SHP77 (cell line): Measurements from ENCODE around the gene TTC1.

ENCODE experiments used
- DNase-seq, 2 experiments: peaks; one replicate each; lab custom pipeline; 2025; lab: John Stamatoyannopoulos, UW

The TTC1 gene

DNA sequence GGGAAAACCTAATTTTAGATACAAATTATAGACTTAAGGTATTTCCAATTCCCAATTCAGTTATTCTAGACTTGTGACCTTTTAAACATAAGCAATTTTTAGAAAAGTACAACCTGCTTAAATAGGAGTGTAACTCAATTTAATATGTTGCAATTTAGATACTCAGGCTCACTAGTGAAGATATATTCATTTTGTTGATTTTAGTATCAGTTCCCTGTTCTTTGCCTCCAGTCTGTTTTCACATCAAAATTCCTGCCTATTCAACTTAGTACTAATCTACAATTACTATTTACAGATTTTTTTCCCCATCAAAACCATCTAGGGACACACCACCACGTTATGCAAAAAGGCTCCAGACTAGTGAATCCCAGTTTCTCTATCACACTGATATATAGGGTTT, 79.9 kb downstream of the TTC1 start:
- DNase-seq: no peak

GRCh38 chr5:160089531-160089930, 80.6 kb downstream of the TTC1 start:
- DNase-seq: no peak

GRCh38 chr5:160090059-160090458, 81.1 kb downstream of the TTC1 start:
- DNase-seq: no peak

- no peak for DNase-seq
Measured at GRCh38 chr5:160092514-160092913, 83.6 kb downstream of the TTC1 start.

DNA sequence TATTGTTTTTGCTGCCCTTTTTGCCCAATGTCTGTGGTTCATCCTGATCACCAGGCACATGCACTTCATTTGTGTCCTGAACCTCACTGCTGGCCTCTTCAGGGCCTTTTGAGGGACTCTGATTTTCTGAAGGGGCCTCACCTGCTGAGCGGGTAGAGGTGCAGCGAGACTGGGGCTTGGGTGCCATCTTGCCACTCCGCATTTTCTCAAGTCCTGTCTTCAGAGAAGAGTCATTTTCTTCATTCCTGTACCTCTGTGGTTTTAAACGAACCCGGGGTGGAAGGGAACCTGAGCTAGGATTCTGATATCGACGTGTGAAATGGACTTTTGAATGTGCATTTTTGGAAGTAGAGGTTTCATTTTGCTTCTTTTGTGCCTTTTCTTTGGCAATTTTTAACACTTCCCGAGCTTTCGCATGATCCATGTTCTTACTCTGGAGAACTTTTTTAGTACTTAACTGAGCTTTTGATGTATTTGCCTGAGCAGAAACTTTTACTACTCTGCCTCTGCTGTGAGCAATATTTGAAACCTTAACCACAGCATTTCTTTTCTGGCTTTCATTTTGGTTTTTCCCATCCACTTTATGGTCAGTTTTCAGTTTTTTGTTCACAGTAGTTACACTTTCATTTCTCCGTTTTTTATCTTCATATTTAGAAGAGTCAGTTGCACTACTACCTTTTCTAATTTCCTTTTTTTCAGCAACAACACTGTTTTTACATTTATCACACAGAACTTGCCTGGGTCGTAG, 84.2 kb downstream of the TTC1 start:
- no peak for DNase-seq

GRCh38 chr5:160096178-160096577, 87.2 kb downstream of the TTC1 start:
- DNase-seq: no peak

- DNase-seq: no peak
Measured at GRCh38 chr5:160097991-160098390, 89.1 kb downstream of the TTC1 start.

DNA sequence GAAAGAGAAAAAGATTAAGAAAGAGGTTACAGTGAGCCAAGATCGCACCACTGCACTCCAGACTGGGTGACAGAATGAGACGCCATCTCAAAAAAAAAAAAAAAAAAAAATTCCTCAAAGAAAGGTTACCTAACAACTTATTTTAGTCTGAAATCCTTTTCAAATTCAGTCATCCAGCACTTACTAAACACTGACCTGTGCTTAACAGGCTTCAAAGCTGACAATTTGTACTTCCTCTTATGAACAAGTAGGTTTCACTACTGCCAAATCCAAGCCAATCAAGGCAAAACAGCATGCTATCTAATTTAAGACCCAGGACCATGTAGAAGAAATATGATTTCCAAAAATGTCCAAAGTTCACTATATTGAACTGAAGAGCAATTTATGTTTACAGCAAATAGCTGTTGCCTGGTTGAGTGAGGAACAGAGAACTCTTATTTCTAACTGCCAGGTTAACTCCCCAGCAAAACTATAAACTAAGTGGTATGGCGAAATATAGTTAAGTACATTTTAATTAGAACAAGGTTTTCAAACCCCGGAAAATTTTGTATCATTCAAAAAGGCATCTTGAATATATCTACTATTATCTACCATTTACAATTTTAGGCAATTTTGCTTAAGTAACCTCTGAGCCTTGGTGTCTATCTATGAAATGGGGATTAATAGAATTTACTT, 96.9 kb downstream of the TTC1 start:
- no peak for DNase-seq

GRCh38 chr5:160108124-160108523, 99.2 kb downstream of the TTC1 start:
- DNase-seq: no peak
